ENCODE data around the gene NHLRC2. TPM values are rescaled to one million over a fixed set of nuclear protein-coding genes. Genes with fewer than 3 reads are reported as not detected.
A peak's percentile ranks its signal among the peaks of the same experiment; 100 is the strongest.

Gene NHLRC2
- total and polyA plus RNA-seq, 5 donors: 14.9 to 79.8 (median 64.8) TPM

DNA sequence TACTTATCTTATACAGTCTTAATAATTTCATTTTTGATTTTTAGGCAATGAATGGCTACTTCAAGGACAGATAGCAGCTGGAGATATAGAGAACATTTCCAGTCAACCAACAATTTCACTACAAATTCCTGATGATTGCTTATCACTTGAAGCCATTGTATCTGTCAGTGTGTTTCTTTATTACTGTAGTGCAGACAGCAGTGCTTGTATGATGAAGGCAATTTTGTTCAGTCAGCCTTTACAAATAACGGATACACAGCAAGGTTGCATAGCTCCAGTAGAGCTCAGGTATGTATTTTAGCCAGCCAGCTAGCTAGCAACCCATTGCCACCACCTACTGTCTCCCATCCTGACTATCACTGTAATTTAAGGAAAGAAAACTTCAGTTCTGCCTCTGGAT, 53.8 kb downstream of the NHLRC2 start:
- Histone ChIP-seq H3K4me1 (ENCODE audit: control insufficient read depth, insufficient read depth, low read length) (no peaks in the 10 kb centered on the region), H3K9me3 (ENCODE audit: control insufficient read depth, low read length) (no peaks in the 10 kb centered on the region), H3K27ac (ENCODE audit: low read length) (no peak overlapping the region), H3K27me3 (ENCODE audit: control insufficient read depth, insufficient read depth) (no peaks in the 10 kb centered on the region), H3K4me3 (ENCODE audit: low read length) (no peak overlapping the region)
- ATAC-seq: no peak
- no peak for DNase-seq
- WGBS: 84% methylated on average over 1 of the region's 1 CpG
- intact Hi-C loops (cut with DNase I): no loop called here

DNA sequence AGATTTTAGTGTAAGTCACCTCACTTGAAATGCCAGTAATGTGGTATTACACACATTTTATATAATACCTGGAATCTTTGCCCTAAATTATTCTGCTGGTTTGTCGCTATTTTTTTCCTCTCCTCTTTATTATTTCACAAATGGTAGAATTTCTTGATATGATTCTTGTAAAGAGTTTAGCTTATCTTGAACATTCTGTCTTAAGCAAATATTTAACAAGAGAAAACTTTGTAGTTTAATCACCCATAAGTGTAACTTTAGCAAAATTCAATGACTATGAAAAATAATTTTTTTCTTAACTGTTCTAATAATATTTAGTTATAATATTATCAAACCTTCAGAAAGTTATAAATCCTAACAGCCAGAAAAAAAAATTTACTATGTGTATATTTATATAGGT, 56.7 kb downstream of the NHLRC2 start:
- no peaks in the 10 kb centered on the region for H3K27me3 ChIP-seq (ENCODE audit: control insufficient read depth, insufficient read depth)
- no peak overlapping the region for H3K27ac ChIP-seq (ENCODE audit: low read length)
- no peaks in the 10 kb centered on the region for H3K4me1 ChIP-seq (ENCODE audit: control insufficient read depth, insufficient read depth, low read length)
- no peak overlapping the region for H3K4me3 ChIP-seq (ENCODE audit: low read length)
- 96% methylated on average over 1 of the region's 1 CpG for WGBS
- ATAC-seq (no peak), DNase-seq (no peak)
- H3K9me3 ChIP-seq (ENCODE audit: control insufficient read depth, low read length): no peaks in the 10 kb centered on the region
- intact Hi-C loops (cut with DNase I): loop anchor here in 1 of 4 donors (10.0 kb wide), 1 partner anchor 134 kb away; the partner anchor contains the start of gene ADRB1

DNA sequence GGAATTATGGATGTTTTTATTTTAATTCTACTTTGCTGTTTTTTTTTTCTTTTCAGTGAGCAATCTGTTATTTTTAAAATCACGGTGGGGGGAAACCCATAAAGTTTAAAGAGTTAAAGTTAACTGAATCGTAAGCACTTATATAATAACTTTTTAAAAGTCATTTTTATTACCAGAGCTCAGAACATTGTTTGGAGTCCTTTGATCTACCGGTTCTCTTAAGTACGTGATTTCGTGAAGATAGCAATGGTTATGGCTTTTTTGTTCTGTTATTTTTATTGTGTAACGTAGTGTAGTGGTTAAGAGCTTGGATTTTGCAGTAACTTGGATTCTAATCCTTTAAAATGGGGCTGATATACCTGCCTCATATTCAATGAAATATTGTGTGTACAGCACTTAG, 57.4 kb downstream of the NHLRC2 start:
- DNase-seq (no peak), ATAC-seq (no peak)
- no peak overlapping the region for H3K27ac ChIP-seq (ENCODE audit: low read length)
- H3K27me3 ChIP-seq (ENCODE audit: control insufficient read depth, insufficient read depth): no peaks in the 10 kb centered on the region
- no peaks in the 10 kb centered on the region for H3K4me1 ChIP-seq (ENCODE audit: control insufficient read depth, insufficient read depth, low read length)
- WGBS: 96% methylated on average over 6 of the region's 6 CpGs
- intact Hi-C loops (cut with DNase I): loop anchor here in 1 of 4 donors (10.0 kb wide), 1 partner anchor 133 kb away; the partner anchor contains the start of gene ADRB1
- no peak overlapping the region for H3K4me3 ChIP-seq (ENCODE audit: low read length)
- H3K9me3 ChIP-seq (ENCODE audit: control insufficient read depth, low read length): no peaks in the 10 kb centered on the region

DNA sequence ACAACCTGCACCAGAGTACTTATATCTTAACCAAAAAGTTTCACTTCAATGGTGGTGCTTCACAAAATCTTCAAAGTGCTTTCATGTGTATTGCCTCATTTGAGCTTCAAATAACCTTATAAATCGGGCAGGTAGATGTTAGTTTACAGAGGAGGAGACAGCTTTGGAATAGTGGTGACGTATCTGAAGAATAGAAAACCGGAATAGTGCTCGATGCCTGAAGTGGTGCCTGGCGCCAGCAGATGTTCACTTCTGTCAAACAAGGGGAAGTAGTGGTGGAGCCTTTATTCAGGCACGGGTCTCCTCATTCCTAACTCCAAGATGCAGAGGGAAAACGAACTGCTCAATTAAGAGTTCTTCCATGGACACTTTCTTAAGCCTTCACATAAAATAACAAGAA, 58.1 kb downstream of the NHLRC2 start:
- ATAC-seq (no peak), DNase-seq (no peak)
- Histone ChIP-seq H3K27ac (ENCODE audit: low read length) (no peak overlapping the region), H3K4me3 (ENCODE audit: low read length) (no peak overlapping the region), H3K4me1 (ENCODE audit: control insufficient read depth, insufficient read depth, low read length) (no peaks in the 10 kb centered on the region), H3K27me3 (ENCODE audit: control insufficient read depth, insufficient read depth) (no peaks in the 10 kb centered on the region), H3K9me3 (ENCODE audit: control insufficient read depth, low read length) (no peaks in the 10 kb centered on the region)
- intact Hi-C loops (cut with DNase I): loop anchor here in 1 of 4 donors (10.0 kb wide), 1 partner anchor 132 kb away; the partner anchor contains the start of gene ADRB1
- WGBS: 90% methylated on average over 7 of the region's 7 CpGs

DNA sequence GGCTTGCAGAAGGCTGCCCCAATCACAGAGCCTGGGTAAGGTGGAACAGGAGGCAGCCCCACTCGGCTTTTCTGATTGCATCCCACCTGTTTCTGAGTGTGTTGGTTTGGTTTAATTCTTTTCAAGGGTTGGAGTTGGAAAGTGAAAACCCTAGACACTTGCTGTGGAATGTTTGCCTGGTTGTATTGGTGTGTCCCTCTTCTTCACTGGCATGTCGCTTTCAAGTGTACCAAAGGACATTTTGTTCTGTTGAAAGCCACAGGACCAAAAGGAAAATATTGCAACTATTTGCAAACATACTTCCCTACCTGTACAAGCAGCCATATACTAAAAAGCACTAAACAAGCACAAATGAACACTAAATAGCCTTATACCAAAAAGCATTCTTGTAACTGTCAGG, 60.5 kb downstream of the NHLRC2 start:
- ATAC-seq (peak in 1 of 2 donors; percentile 55), DNase-seq (no peak)
- no peaks in the 10 kb centered on the region for H3K4me1 ChIP-seq (ENCODE audit: control insufficient read depth, insufficient read depth, low read length)
- H3K27me3 ChIP-seq (ENCODE audit: control insufficient read depth, insufficient read depth): no peaks in the 10 kb centered on the region
- H3K27ac ChIP-seq (ENCODE audit: low read length): peak overlapping the region; percentile 50
- 74% methylated on average over 2 of the region's 2 CpGs for WGBS
- intact Hi-C loops (cut with DNase I): loop anchor here in 1 of 4 donors (10.0 kb wide), 1 partner anchor 130 kb away; the partner anchor contains the start of gene ADRB1
- no peak overlapping the region for H3K4me3 ChIP-seq (ENCODE audit: low read length)
- no peaks in the 10 kb centered on the region for H3K9me3 ChIP-seq (ENCODE audit: control insufficient read depth, low read length)

DNA sequence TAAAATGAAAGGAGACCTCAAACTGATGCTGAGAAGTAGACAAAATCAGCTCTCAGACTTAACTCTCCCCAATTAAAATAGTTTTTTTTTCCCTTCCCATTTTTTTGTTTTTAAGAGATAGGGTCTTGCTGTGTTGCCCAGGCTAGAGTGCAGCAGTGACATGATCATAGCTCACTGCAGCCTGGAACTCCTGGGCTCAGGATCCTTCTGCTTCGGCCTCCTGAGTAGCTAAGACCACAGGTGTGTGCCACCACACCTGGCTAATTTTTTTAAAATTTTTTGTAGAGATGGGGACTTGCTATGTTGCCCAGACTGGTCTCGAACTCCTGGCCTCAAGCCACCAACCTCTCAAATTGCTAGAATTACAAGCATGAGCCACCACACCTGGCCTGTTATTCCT, 61.1 kb downstream of the NHLRC2 start:
- Histone ChIP-seq H3K9me3 (ENCODE audit: control insufficient read depth, low read length) (no peaks in the 10 kb centered on the region), H3K27me3 (ENCODE audit: control insufficient read depth, insufficient read depth) (no peaks in the 10 kb centered on the region), H3K4me3 (ENCODE audit: low read length) (no peak overlapping the region), H3K27ac (ENCODE audit: low read length) (peak overlapping the region; percentile 58), H3K4me1 (ENCODE audit: control insufficient read depth, insufficient read depth, low read length) (no peaks in the 10 kb centered on the region)
- WGBS: over 99% methylated on average over 2 of the region's 2 CpGs
- intact Hi-C loops (cut with DNase I): loop anchor here in 1 of 4 donors (10.0 kb wide), 1 partner anchor 129 kb away; the partner anchor contains the start of gene ADRB1
- ATAC-seq (no peak), DNase-seq (no peak)

DNA sequence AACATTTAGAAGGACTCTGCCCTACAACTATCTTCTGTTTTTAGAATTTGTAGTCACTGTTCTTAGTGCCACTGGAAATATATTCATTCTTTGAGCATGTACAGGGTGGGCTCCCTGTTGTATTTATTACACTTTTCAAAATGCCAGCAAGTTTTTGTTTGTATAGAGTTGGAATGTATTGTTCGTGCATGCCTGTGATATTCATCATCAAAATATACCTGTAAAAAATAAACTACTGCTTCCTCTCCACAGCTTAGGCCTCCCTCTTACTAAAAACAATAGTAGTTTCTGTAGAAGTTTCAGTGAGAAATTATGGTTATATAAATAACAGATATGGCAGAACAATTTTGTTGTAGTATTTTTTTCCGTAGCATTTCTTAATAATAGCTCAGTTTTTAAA, 61.6 kb downstream of the NHLRC2 start:
- no peak for ATAC-seq
- Histone ChIP-seq H3K4me1 (ENCODE audit: control insufficient read depth, insufficient read depth, low read length) (no peaks in the 10 kb centered on the region), H3K27me3 (ENCODE audit: control insufficient read depth, insufficient read depth) (no peaks in the 10 kb centered on the region), H3K4me3 (ENCODE audit: low read length) (no peak overlapping the region), H3K9me3 (ENCODE audit: control insufficient read depth, low read length) (no peaks in the 10 kb centered on the region), H3K27ac (ENCODE audit: low read length) (no peak overlapping the region)
- DNase-seq: no peak
- WGBS: 80% methylated on average over 2 of the region's 2 CpGs
- intact Hi-C loops (cut with DNase I): loop anchor here in 1 of 4 donors (10.0 kb wide), 1 partner anchor 129 kb away; the partner anchor contains the start of gene ADRB1

DNA sequence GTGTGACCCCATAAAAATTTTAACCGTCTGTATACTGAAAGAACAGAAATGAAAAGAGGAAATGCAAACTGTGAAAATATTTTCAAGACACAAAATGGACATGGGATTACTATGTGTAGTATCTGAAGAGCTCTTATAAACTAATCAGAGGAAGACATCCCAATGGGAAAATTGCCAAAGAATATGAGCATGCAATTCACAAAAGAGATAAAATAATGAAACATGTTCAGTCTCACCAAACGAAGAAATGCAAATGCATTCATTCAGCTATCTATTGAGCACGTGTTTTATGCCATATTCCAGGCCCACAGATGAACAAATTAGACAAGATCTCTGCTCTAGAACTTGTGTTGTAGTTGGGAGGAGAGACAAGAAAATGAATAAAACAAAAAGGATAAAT, 63.2 kb downstream of the NHLRC2 start:
- intact Hi-C loops (cut with DNase I): loop anchor here in 1 of 4 donors (10.0 kb wide), 1 partner anchor 127 kb away; the partner anchor contains the start of gene ADRB1
- ATAC-seq: no peak
- WGBS: 75% methylated on average over 3 of the region's 3 CpGs
- Histone ChIP-seq H3K4me3 (ENCODE audit: low read length) (no peak overlapping the region), H3K9me3 (ENCODE audit: control insufficient read depth, low read length) (no peaks in the 10 kb centered on the region), H3K27ac (ENCODE audit: low read length) (no peak overlapping the region), H3K4me1 (ENCODE audit: control insufficient read depth, insufficient read depth, low read length) (no peaks in the 10 kb centered on the region), H3K27me3 (ENCODE audit: control insufficient read depth, insufficient read depth) (no peaks in the 10 kb centered on the region)
- no peak for DNase-seq

DNA sequence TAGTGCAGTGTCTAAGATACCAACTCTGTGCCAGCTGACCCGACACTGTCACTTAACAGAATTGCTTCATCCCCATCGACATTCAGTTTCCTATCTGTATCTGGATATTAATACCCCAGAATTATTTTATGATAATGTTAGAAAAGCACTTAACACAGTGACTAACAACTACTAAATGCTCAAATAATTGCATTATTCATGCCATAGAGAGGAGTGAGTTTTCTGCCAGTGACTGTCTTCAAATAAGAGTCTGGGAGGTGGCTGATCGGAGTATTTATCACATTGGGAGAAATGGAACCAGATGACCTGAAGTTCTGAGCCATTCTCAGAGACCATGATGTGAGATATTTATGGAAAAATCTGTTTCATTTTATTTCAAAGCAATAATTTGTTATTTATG, 65.7 kb downstream of the NHLRC2 start:
- no peak overlapping the region for H3K4me3 ChIP-seq (ENCODE audit: low read length)
- no peak for DNase-seq
- no peak overlapping the region for H3K27ac ChIP-seq (ENCODE audit: low read length)
- ATAC-seq: no peak
- H3K4me1 ChIP-seq (ENCODE audit: control insufficient read depth, insufficient read depth, low read length): no peaks in the 10 kb centered on the region
- H3K27me3 ChIP-seq (ENCODE audit: control insufficient read depth, insufficient read depth): no peaks in the 10 kb centered on the region
- intact Hi-C loops (cut with DNase I): no loop called here
- 71% methylated on average over 3 of the region's 3 CpGs for WGBS
- no peaks in the 10 kb centered on the region for H3K9me3 ChIP-seq (ENCODE audit: control insufficient read depth, low read length)

DNA sequence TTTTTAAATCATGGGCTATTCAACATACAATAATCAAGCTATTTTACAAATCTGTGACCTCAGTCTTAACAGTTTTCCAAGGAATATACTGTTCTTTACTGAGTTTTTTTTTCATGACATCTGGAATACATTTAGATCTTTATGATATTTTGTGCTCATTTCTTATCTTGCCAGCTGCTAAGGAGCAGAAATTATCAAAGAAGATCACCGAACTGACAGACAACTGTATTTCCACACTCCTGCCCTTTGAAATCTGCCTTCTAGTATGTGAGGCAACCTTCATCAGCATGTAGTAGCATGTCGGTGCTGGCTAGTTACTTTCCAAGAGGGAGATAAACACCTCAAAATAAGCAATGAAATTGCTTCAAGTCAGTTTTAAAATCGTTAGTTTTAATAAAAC, 66.4 kb downstream of the NHLRC2 start:
- Histone ChIP-seq H3K27ac (ENCODE audit: low read length) (no peak overlapping the region), H3K4me3 (ENCODE audit: low read length) (no peak overlapping the region), H3K9me3 (ENCODE audit: control insufficient read depth, low read length) (no peaks in the 10 kb centered on the region), H3K4me1 (ENCODE audit: control insufficient read depth, insufficient read depth, low read length) (no peaks in the 10 kb centered on the region), H3K27me3 (ENCODE audit: control insufficient read depth, insufficient read depth) (no peaks in the 10 kb centered on the region)
- no peak for ATAC-seq
- intact Hi-C loops (cut with DNase I): no loop called here
- DNase-seq: no peak
- WGBS: 36% methylated on average over 3 of the region's 3 CpGs

DNA sequence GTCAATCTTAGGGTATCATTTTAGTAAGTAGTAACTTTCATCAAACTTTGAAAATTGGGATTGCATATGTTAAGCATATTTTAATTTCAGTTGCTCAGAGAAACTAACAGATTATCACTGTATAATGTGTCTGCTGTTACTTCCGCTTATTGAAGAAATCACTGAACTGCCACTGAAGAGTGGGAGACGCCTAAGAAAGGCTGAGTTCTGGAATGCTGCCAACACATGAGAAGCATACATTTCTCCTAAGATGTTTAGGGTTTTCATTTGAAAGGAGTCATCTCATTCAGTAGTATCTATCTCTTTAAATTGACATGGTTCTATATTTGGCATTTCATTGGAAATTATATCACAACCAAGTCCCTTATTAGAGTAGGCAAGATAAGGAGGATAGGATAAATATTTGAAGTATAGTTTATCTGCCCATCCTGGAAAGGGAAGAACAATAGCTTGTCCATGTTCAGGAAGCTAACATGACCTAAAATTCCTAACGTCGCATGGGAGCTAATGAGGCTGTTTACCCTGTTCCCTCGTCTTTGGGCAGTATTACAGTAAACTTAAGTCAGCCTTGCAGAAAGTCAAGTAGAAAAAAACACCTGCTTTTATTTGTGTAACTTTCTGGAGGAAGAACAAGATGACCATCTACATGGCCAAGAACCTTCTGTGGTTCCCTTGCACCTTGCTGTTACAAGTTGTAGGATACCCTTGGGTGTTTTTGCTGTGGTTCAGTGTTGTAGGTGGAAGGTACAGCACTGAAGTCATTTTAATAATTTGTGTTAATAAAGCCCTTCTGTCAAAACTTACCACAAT, 67.3 kb downstream of the NHLRC2 start:
- DNase-seq (no peak), ATAC-seq (peak in 1 of 2 donors; percentile 54)
- no peak overlapping the region for H3K4me3 ChIP-seq (ENCODE audit: low read length)
- intact Hi-C loops (cut with DNase I): no loop called here
- no peaks in the 10 kb centered on the region for H3K27me3 ChIP-seq (ENCODE audit: control insufficient read depth, insufficient read depth)
- H3K9me3 ChIP-seq (ENCODE audit: control insufficient read depth, low read length): no peaks in the 10 kb centered on the region
- WGBS: 39% methylated on average over 5 of the region's 5 CpGs
- no peaks in the 10 kb centered on the region for H3K4me1 ChIP-seq (ENCODE audit: control insufficient read depth, insufficient read depth, low read length)
- no peak overlapping the region for H3K27ac ChIP-seq (ENCODE audit: low read length)
